Stimulated activated CD4-positive, alpha-beta T cell treated with anti-CD3 and anti-CD28 coated beads, Interleukin-12 subunit alpha, Interleukin-12 subunit beta, amount 100 ng/mL, for 4 hours (primary cell): ENCODE measurements around the gene EXD3.
"Not testable (repeated sequence)": the region's sequence is repeated elsewhere in the genome, so short reads cannot be mapped to it uniquely, and the experiment has no call there.

Experiments
- DNase-seq: peaks from one replicate; pipeline ENCODE4 v3.0.0-alpha.2; 2020

Gene EXD3

DNA sequence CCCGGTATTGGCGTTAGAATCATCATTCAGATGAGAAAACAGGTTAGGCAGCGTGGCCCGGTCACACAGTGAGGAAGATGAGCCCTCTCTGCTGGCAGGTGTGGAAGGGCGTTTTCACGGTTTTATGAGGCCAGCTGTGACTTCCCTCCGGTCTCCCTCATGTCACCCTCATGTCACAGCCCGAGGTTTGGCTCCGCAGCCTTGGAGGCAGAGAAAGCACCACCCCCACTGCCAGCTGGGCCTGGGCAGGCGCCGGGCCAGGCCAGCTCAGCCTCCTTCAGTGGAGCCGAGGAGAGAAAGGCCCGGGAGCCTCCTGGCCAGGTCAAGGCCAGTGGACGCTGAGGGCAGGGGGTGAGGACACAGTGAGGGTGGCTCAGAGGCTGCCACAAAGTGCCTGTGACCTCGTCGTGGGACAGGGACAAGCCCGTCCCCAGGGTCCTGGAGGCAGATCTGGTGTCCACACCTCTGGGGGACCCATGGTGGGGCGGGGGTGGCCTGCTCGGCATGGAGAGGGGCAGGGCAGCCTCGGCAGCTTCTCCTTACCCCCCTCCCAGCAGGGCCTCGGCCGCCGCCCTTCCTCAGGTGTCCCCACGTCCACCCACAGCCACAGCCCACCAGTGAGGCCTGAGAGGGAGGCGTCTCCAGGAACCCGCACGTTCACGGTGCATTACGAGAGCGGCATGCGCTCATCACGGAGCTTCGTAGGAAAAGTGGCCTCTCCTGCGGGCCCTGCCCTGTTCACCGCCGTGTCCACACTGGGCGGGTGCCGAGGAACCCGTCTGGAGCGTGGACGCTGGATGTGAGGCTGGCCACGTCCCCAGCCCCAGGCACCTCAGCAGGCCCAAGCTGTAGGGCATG is 32.2 kb downstream of the EXD3 start:
- DNase-seq, result no peak

DNA sequence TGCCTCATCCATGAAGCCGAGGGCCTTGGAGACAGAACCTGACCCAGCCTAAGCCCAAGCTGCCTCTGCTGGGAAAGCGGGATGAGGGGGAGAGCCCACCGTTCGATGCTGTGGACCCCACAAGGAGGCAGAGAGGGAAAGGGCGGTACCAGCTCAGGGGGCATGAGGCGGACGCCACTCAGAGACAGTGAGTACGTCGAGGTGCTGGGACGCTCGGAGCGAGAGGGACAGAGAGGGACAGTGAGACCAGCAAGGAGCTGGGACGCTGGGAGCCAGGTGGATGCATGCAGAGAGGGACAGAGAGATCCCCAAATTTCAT is 33.6 kb downstream of the EXD3 start:
- DNase-seq, result no peak

DNA sequence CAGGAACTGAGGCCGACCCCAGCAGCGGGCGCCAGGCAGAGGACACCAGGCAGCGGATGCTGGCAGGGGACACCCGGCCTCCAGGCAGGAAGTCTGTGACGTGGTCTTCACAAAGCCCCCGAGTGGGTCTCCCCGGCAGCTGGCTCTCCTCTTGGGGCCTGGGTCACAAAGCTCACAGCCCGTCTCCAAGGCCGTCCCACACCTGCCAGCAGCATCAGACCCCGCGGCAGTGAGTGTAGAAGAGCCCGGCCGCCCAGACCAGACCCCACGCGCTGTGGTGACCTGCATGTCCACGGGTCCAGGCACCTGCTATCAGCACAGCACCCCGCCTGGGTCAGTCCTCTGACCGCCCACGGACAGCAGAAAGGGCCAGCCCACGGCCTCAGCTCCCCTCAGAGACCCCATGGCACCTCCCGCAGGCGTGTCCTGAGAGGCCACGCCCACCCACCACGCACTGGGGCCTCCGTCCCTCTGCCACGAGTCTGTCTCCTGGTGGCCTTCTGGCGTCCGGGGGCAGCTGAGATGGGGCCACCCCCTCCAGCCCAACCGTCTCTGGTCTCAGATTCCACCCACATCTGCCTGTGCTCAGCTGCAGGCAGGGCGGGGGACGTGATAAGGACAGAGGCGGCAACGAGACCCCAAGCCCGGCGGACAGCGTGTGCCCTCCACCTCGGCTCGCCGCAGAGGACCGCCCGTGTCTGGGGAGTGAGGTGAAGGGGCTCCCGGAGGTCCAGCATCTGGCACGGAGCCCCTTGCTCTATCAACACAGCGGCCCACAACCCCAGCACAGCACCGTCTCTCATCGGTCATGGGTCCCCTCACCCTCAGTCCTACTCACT is 34.2 kb downstream of the EXD3 start:
- DNase-seq, result no peak

DNA sequence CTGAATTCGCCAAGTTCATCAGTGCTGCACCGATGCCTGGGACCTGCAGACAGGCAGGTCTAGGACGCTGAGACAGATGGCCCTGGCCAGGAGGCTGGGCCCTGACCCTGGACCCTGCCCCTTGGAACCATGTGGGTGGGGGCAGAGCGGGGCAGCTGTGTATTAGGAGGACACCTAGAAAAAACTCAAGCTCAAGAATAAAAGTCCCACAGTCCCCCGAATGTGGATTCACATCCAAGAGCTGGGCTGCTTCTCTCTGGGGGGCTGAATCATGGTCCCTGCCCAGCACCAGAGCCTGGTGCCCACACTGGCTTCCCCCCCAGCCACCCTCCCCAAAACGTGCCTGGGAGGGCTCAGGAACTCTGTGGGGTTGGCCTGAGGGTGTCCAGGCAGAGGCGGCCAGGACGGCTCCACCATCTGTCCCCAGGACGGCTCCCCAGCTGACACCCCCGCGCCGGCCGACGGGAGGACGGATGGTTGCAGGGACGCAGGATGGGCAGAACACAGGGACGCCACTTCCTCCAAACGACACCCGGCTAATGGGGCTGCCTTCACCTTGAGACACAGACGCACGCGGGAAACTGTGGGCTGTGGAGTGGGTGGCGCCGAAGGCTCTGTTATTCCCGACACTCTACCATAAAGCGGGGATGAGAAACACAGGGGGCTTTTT is 34.9 kb downstream of the EXD3 start:
- DNase-seq, result no peak

GRCh38 chr9:137387114-137387890 is 35.7 kb downstream of the EXD3 start:
- peak; percentile 28 for DNase-seq

- not testable (repeated sequence) for DNase-seq
Observed at GRCh38 chr9:137386507-137387113, 36.4 kb downstream of the EXD3 start.

GRCh38 chr9:137385061-137385655 is 37.8 kb downstream of the EXD3 start:
- DNase-seq, result no peak

GRCh38 chr9:137383784-137384756 is 38.9 kb downstream of the EXD3 start:
- DNase-seq, result no peak

DNA sequence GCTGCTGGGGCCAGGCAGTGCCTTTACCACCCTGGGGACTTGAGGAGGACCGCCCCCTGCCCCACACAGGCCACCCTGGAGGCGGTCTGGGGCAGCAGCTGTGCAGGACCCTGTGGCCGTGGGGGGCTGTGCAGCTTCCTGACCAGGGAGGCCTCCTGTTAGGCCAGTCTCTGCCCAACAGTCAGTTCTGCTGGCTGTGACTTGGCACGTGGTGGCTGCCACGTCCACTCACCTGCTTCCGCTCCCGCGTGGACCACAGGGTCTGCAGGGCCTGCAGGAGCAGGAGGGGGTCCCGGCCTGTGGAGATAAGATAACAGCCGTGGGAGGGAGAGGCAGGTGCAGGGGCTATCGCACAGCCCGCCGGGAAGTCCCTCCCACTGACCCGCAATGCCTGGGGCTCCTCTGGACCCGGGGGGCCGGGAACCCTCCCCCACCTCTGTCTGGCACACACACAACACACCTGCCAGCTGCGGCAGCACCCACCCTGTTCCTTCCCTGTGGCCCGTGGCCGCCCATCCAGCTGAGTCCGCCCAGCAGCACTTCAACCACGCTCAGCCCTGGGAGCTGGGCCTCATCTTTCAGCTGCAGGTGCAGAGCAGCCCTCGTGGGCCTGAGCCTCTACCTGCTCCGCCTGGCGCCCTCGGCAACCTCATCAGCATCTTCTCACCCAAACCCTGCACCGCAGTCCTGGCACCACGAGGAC is 39.7 kb downstream of the EXD3 start:
- no peak for DNase-seq

DNA sequence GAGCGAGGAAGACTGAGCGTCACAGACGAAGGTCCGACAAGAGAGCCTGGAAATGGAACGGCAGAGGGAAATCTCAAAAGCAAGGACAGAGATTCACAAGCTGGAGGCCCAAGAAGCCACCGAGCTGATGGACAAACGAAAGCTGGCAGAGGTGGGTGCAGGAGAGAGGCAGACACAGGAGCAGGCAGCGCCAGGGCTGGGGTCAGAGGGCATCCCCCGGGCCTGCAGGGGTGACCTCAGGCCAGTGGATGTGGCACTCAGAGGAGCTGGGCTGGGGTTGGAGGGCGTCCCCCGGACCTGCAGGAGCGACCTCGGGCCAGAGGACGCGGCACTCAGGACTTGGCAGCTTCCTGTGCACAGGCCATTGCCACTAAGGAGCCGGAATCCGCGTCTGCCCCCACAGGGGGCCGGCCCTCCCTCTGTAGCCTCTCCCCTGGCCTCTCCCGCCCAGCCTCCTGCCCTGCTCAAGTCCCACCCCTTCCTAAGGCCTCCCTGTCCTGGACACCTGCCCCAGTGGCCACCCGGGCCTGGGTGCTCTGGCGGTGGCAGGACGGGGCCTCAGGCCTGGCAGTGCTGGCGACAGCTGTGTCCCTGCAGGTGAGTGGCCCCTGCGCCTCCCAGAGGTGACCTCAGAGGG is 40.4 kb downstream of the EXD3 start:
- DNase-seq, result no peak

GRCh38 chr9:137381501-137382443 is 41.2 kb downstream of the EXD3 start:
- no peak for DNase-seq

- DNase-seq, result no peak
Observed at GRCh38 chr9:137380606-137381005, 42.4 kb downstream of the EXD3 start.

DNA sequence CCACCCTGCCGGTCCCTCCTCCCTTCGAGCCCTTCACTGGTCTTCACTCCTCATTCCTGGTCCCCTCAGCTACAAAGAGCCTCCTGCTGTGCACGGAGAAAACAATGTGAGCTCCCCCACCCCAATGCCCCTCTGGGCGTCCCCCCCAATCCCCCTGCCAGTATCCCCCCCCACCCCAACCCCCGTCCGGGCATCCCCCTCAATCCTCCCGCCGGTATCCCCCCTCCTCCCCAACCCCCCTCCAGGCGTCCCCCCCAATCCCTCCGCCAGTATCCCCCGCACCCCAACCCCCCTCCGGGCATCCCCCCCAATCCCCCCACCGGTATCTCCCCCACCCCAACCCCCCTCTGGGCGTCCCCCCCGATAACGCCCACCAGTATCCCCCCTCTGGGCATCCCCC is 42.8 kb downstream of the EXD3 start:
- DNase-seq, result no peak

GRCh38 chr9:137379761-137380161 is 43.2 kb downstream of the EXD3 start:
- no peak for DNase-seq

GRCh38 chr9:137378688-137379410 is 44.1 kb downstream of the EXD3 start:
- not testable (repeated sequence) for DNase-seq

DNA sequence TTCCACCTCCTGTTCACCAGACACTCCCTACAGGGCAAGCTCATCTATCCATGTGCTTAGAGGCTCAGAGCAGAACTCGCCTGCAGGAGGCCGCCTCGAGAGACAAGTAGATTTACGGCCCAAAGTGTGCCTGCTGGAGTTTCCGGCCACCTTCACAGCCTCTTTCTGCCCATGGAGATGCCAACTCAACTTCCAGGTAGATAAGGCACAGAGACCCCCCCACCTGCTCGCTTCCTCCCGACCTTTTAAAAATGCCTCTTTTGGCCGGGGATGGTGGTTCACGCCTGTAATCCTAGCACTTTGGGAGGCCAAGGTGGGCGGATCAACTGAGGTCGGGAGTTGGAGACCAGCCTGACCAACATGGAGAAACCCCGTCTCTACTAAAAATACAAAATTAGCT is 46.6 kb downstream of the EXD3 start:
- no peak for DNase-seq

DNA sequence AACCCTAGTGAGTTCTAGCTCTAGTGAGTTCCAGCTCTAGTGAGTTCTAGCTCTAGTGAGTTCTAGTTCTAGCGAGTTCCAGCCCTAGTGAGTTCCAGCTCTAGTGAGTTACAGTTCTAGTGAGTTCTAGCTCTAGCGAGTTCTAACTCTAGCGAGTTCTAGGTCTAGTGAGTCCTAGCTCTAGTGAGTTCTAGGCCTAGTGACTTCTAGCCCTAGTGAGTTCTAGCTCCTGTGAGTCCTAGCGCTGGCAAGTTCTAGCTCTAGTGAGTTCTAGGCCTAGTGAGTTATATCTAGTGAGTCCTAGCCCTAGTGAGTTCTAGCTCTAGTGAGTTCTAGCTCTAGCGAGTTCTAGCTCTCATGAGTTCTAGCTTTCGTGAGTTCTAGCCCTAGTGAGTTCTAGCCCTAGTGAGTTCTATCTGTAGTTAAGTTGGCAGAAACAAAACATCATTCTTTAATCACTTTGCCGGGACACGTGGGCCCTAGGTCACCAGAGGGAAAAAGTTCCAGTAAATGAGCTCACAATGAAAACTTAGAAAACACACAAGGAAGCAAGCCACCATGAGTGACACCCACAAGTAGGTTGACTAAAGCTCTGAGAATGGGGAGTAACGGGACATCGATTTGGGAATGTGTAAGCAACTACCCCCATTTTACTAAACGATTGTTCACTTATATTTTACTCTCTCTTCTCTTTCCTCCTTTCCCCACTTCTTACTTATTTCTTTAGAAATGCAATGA is 47.5 kb downstream of the EXD3 start:
- no peak for DNase-seq
